GM18517 (cell line): ENCODE data around the gene GALNT6.

Experiments
- ATAC-seq: cut with Tn5 transposase; IDR thresholded peaks from one replicate; pipeline ENCODE4 v1.9.1; 2021; ENCODE audit warnings: mild to moderate bottlenecking, moderate library complexity; ENCODE audit not compliant: unreplicated experiment

Gene GALNT6, protein sequence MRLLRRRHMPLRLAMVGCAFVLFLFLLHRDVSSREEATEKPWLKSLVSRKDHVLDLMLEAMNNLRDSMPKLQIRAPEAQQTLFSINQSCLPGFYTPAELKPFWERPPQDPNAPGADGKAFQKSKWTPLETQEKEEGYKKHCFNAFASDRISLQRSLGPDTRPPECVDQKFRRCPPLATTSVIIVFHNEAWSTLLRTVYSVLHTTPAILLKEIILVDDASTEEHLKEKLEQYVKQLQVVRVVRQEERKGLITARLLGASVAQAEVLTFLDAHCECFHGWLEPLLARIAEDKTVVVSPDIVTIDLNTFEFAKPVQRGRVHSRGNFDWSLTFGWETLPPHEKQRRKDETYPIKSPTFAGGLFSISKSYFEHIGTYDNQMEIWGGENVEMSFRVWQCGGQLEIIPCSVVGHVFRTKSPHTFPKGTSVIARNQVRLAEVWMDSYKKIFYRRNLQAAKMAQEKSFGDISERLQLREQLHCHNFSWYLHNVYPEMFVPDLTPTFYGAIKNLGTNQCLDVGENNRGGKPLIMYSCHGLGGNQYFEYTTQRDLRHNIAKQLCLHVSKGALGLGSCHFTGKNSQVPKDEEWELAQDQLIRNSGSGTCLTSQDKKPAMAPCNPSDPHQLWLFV

DNA sequence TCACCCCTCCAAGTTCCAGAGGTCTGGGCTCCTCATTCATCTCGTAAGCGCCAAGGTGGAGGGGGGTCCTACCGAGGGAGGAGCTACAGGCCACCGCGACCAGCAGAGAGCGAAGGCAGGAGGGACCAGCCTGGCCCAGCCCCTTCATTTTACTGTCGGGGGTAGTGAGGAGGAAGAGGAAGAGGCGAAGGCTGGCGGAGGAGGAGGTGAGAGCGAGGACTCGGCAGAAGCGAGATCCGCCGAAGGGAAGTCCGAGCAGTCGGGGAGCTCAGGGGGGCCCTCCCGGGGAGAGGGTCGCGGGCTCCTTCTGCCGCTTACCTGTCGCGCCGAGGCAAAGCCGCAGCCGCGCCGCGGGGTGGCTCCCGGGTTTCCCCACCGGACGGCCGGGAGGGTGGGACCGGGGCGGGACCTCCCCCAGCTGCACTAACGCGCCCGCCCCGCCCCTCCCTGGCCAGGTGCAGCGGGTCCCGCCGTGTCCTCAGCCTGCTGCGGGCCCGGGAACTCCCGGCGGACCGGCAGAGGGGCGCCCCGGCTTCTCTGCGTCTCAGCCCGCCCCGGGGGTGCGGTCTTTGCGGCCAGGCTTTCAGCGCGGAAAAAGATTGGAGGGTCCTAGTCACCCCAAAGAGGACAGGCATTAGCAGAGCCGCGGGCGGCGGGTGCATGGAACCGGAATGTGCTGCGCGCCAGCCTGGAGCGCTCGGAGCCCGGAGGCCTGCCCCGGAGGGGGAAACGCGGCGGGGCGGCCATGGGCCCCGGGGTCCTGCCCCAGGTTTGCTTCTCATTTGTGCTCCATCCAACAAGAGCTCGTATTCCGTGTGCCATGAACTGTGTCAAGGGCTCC is at the start of gene GALNT6:
TSS of gene GALNT6 (minus strand) at position 124 of the 841 bp plus-strand sequence. CDS start 11,625 bp downstream, outside the sequence.
- ATAC-seq: no peak

DNA sequence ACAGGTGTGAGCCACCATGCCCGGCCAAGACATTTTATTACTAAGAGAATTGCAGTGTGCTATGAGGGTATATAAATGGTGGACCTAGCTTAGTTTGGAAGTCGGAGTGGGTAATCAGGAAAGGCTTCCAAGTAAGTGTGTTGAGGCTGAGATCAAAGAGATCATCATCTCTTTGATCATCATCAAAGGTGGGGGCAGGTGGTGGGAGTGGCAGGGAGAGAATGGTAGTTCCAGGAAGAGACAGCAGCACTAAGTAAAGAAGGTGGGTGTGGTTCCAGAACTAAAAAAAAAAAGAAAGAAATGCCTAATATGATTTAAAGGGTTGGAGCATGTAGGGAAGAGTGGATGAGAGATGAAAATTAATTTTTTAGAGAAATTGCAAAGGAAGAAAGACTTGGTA is 48.1 kb upstream of the GALNT6 start:
- ATAC-seq: no peak

DNA sequence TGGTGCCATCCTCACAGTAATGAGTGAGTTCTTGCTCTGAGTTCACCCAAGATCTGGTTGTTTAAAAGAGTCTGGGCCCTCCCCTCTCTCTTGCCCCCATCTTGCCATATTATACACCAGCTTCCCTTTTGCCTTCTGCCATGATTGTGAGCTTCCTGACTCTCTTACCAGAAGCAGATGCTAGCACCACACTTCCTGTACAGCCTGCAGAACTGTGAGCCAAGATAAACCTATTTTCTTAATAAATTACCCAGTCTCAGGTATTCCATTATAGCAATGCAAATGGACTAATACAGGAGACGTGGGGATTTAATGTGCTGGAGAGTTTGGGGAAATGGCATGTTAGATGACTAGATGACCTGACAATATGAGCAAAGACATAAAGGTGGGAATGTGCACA is 46.2 kb upstream of the GALNT6 start:
- ATAC-seq: no peak

DNA sequence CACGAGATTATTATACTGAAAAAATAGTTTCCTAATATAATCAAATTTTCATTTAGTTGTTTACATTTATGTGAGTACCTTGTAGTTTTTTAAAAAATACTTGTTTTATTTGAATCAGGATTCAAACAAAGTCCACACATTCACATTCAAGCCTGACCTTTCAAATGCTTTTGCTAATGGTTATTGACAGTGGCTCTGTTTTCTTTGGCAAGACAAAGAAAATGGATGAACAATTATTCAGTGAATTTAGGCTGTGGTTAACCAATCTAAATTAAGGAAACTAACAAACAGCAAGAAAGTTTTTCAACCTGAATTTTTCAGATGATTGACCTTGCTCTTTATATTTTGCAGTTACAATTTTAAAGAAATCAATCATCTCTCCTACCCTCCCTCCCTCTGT is 43.1 kb upstream of the GALNT6 start:
- ATAC-seq: no peak

DNA sequence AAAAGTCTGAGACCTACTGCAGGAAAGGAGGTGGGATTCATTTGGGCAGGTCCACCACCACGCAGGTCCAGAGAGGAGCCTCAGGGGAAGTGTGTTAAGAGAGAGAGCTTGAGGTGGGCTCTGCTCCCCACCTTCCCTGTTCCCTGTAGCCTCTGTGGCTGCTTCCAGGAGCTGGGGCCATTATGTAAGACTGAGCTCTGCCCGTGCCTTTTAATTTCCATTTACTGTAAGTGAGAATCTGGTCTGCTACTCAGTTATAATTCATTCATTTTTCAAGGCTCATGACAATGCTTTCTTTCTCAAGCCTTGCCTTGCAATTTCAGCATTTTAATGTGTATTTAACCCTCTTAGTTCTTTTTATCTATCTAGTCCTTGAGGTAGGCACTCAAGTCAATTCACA is 41.7 kb upstream of the GALNT6 start:
- no peak for ATAC-seq

DNA sequence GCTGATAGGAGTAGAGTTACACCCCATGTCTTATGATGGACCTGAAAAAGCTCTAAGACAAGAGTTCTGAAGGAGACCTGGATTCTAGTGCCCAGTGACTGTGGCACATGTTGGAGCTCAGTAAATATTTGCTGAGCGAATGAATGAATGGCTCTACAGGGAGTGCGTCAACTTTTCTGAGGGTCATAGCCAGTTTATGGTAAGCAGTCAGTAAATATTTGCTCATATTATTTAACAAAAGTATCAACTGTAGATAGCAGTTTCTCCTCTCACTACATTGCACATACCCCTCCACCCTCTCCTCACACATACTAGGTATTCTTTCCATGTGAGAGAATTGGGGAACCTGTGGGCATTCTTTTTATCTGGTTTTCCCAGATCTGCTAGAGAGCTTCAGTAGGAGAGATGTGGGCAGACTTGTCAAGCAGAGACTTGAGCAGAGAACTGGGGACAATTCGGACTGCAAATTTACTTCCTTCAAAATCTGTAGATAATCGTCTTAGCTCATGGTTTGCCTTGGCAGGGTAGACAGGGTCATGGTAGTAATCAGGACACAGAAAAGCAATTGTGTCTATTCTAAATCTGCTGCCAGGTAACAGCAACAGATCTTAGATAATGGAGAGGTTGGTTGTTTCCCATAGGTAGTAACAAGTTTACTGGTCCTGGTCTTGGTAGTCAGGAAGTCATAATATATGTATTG is 39.1 kb upstream of the GALNT6 start:
- no peak for ATAC-seq

DNA sequence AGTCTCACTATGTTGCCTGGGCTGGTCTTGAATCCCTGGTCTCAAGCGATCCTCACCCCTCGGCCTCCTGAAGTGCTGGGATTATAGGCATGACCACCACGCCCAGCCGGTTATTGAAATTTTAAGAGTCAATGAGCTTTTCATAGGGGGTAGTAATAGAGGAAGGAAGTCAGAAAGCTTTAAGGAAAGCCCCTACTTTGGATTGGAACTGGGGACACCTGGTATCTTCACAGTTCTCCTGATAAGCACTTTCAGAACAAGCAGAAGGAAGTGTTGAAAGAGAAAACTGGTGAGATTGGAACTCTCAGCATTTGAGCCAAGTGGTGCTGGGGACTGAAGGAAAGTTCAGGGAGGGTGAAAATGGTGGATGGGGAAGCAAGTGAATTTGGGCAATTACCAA is 38.5 kb upstream of the GALNT6 start:
- no peak for ATAC-seq

DNA sequence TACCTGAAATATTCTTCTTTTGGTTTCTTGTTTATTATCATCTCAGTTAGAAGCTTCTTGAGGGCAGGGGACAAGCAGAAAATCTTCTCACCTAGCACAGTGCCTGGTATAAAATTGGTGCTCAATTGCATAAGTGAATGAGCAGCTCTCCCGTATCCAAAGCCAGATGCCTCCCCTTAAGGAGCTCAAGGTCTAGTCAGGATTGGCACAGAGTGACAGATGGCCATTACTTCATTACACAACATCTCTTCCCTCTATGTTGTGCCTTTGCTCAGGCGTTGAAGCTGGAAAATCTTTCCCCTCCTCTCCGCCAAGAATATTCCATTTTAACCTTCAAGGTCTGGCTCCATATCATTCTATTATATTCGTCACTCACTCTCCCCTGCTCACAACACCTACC is 37.0 kb upstream of the GALNT6 start:
- ATAC-seq: no peak

DNA sequence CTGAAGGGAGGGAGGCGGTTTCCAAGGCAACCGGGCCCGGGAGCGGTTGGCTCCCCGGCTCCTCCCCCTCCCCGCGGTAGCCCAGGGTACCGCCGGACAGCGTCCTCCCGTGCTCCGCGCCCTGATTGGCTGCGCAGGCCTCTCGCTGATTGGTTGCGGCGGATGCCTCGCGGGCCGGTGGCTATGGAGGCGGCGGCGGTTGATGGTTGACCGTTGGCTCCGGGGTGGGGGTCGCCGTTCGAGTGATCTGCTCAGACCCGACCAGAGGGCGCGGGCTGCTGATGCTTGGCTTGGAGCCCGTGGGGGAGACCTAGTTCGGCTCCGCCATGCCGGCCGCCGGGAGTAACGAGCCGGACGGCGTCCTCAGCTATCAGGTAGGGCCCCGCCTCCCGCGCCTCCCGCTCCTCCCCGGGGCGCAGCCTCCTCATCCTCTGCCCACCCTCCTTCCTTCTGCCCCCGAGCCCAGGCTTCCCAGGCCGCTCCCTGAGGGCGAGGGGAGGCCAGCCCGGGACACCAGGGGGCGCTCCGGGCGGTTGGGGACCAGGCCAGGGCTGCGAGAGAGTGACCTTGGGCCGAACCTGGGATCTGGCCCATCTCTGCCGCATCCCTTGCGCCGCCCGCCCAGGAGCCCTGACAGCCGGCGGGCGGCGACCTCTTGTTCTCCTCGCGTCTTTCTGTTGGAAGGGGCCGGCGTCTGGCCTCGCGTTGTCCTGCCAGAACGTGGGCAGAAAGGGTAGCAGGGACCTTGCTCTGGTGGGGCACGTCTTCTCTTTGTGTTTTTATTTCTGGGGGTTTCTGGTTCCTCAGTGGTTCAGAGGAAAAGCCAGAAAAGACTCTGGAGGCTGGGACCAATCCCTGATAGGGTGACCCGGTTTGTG is 33.7 kb upstream of the GALNT6 start, which contains the start of gene SLC4A8:
TSS of gene SLC4A8 (plus strand) at position 170 of the 878 bp plus-strand sequence. CDS start at position 327, 157 bp downstream.
- ATAC-seq: no peak

DNA sequence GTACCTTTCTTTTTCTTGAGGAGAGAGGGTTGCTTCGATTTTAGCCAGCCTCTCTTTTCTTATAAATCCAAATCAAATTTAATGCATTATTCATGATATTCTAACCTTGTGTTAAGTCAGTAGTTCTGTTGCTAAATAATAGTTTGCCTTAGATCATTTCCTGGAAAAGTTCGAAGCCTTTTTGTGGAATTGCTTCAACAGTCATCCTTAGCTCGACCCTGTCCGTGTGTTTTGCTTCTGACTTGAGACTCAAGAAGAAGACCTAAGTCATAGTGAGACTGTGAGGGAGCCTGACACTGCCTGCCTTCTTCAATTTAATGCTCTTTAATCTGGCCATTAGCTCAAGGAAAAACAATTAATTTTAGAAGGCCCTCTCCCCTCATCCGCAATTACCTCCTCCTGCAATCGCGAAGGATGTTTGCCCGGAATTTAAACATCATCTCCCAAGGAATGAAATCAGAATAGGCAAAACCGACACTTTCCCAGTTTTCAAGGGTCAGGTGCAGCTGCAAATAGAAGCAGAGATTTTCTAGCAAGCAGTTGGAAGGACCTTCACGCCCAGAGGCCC is 33.0 kb upstream of the GALNT6 start:
- ATAC-seq: no peak

DNA sequence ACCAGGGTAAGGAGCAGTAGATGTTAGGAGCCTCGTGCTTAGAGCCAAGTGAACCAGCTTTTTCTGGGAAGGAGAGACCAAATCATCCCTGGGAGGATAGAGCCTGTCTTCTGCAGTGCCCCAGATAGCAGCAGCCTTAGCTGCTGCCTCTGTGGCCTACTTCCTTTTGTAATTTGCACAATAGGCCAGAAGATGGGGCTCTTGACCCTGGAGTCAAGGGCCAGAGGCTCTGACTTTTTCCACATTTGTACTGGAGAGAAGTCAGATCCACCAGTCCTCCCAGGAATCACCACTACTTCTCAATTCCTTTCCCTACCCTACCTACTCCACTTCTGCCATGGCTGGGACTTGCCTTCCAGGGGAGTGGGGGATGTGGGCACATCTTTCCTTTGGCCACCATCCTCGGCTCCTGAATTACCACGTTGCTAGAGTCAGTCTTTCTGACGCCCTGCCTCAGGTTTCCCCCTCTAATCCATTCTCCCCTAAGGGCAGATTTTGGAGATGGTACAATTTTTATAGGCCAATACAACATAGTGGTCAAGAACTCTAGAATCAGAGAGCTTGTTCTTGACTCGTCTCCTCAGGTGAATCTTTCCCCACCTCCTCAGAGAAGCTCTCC is 30.2 kb upstream of the GALNT6 start:
- no peak for ATAC-seq

DNA sequence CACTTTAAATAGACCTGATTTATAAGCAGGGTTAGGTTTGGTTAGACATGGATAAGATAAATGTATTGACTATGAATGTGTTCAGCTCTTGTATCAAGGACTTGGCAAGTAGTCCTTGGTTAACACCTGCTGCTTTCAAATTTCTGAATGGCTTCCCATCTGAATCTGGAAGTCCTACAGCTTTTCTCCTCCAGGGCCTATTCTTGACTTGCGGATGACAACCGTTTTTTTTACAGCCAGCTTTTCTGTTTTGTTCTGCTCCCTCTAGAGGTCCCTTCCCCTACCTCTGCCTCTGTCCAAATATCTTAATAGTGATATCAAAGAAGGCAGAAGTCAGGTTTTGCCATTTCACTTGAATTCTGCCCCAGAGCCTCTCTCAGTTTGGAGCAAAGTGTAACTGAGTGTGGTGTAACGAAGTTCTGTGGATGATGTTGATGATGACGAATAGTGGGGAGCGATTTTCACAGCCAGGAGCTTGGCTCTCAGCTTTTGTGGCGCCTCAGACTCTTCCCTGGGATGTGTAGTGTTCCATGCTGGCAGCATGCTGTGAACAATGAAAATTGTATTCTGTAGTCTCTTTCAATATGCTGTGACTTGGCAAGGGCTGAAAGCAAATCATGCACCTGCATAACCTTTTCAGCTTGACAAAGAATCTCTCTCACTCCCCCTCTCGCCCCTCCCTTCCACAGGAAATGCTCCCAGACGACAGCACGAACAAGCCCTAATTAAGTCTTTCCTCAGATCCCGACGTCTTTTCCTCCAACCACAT is 28.4 kb upstream of the GALNT6 start:
- no peak for ATAC-seq

DNA sequence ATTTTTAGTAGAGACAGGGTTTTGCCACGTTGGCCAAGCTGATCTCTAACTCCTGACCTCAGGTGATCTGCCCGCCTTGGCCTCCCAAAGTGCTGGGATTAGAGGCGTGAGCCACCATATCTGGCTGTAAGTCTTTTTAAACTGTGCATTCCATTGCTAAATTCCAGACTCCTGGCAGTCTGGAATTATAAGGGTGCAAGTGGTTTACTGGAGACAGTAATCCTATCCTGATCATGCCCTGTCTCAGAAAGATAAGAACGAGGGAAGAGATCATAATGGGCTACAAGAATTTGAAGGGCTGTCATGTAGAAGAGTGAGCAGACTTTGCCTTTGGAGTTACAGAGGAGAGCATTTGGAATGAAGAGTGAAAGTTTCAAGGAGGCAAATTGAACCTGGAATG is 26.6 kb upstream of the GALNT6 start:
- no peak for ATAC-seq

DNA sequence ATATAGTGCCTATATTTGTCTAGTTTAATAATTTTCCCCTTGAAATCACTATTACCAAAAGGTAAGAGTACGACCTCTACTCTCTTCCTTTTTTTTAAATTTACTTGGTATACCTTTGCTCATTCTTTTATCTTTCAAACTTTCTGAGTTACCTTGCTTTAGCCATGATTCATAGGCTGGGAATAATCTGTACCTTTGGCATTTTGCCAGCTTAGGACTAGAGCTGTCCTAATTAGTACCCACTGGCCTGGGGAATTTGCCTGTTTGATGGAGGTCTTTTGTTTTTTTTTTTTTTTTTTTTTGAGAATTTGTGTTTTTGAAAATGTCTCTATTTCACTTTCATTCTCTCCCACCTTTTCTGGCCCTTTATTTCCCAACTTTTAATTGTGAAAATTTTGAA is 24.7 kb upstream of the GALNT6 start:
- ATAC-seq: no peak

DNA sequence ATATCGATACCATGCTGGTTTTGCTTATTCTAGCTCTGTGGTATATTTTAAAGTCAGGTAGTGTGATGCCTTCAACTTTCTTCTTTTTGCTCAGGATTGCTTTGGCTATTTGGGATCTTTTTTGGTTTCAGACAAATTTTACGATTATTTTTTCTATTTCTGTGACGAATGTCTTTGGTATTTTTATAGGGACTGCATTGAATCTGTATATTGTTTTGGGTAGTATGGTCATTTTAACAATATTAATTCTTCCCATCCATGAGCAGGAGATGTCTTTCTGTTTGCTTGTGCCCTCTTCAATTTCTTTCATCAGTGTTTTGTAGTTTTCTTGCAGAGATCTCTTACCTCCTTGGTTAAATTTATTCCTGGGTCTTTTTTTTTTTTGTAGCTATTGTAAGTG is 22.6 kb upstream of the GALNT6 start:
- no peak for ATAC-seq

DNA sequence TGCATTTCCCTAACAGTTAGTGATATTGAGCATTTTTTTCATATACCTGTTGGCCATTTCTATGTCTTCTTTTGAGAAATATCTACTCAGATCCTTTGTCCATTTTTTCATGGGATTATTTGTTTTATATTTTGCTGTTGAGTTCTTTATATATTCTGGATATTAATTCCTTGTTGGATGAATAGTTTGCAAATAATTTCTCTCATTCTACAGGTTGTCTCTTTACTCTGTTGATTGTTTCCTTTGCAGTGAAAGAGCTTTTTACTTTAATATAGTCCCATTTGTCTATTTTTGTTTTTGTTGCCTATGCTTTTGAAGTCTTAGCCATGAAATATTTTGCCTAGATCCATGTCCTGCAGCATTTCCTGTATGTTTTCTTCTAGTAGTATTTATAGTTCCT is 21.9 kb upstream of the GALNT6 start:
- no peak for ATAC-seq

DNA sequence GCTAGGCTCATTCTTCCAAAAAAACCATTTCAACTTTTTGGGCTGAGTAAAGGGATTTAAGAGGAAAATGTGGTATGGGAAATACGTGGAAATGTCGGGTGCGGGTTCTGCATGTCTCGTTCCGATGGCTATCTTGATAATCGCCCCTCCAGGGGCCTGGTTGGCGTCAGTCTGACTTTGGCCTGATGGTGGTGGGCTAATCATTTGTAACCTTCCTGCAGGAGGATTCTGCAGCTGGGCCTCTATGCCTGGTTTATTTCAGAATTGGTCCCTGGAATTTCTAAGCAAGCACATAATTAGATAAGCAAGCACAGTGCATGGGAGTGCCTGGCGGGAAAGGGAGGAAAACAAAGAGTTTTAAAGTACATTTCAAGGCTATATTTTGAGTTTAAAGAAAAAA is 18.6 kb upstream of the GALNT6 start:
- ATAC-seq: no peak

DNA sequence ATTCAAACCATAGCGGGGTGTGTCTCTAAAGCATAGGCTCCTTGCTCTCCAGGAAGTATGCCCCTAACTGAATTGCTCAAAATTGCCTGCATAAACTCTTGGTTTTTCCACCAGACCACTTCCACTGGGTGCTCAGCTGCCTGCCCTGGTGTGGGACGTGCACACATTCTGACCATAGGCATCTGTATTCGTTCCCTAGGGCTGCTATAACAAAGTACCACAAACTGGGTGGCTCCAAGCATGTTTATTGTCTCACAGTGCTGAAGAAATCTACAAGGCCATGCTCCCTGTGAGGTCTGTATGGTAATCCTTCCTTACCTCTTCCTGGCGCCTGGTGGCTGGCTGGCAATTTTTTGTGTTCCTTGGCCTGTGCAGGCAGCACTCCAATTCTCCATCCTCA is 16.4 kb upstream of the GALNT6 start:
- ATAC-seq: no peak
